ENCODE data around the gene TMSB4X.

TMSB4X gene

DNA sequence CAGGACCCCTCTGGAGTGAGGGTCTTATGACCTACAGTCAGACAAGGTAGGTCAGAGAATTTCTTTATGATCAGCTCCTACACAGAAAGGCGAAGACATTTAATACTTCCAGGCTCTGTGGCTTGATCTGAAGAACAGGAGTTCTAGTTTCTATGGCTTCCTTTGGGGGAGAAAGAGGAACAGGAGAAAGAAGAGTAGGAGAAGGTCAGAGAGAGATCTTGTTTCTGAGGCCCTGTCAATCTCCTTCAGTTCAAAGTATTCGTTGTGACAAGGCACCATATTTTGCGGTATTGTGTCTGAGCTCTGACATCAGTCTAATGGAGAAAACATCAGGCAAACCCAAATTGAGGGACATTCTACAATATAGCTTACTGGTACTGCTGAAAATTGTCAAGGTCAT, 16.7 kb downstream of the TMSB4X start:
- Histone ChIP-seq H3K4me1 (ENCODE audit: control insufficient read depth, low read length) (peaks cover 20% of the 10 kb centered on the region), H3K27me3 (ENCODE audit: control insufficient read depth, low read length) (no peaks in the 10 kb centered on the region), H3F3A (ENCODE audit: control insufficient read depth, insufficient read depth) (no peaks in the 10 kb centered on the region), H3K79me2 (ENCODE audit: control insufficient read depth, low read length) (no peaks in the 10 kb centered on the region), H3K27ac (ENCODE audit: low read depth, low read length) (no peak overlapping the region), H4K20me1 (ENCODE audit: control insufficient read depth, insufficient read depth, low read depth, low read length) (no peaks in the 10 kb centered on the region), H3K9me3 (ENCODE audit: control insufficient read depth, insufficient read depth, low read length) (no peaks in the 10 kb centered on the region), H3K4me3 (ENCODE audit: low read length) (no peak overlapping the region), H3K4me2 (ENCODE audit: low read length) (no peak overlapping the region), H3K9me2 (replicated peaks; ENCODE audit: control insufficient read depth, low read length) (no peaks in the 10 kb centered on the region), H3K36me3 (ENCODE audit: control insufficient read depth, low read length) (no peaks in the 10 kb centered on the region)
- TF ChIP-seq, protein P1, sequence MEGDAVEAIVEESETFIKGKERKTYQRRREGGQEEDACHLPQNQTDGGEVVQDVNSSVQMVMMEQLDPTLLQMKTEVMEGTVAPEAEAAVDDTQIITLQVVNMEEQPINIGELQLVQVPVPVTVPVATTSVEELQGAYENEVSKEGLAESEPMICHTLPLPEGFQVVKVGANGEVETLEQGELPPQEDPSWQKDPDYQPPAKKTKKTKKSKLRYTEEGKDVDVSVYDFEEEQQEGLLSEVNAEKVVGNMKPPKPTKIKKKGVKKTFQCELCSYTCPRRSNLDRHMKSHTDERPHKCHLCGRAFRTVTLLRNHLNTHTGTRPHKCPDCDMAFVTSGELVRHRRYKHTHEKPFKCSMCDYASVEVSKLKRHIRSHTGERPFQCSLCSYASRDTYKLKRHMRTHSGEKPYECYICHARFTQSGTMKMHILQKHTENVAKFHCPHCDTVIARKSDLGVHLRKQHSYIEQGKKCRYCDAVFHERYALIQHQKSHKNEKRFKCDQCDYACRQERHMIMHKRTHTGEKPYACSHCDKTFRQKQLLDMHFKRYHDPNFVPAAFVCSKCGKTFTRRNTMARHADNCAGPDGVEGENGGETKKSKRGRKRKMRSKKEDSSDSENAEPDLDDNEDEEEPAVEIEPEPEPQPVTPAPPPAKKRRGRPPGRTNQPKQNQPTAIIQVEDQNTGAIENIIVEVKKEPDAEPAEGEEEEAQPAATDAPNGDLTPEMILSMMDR (IDR thresholded peaks at IDR 0.05; ENCODE audit: low read depth, low read length, poor library complexity, severe bottlenecking) = no peak
- TF ChIP-seq EZH2phosphoT487 (IDR thresholded peaks at IDR 0.05; ENCODE audit: borderline replicate concordance, low read length) = no peak

DNA sequence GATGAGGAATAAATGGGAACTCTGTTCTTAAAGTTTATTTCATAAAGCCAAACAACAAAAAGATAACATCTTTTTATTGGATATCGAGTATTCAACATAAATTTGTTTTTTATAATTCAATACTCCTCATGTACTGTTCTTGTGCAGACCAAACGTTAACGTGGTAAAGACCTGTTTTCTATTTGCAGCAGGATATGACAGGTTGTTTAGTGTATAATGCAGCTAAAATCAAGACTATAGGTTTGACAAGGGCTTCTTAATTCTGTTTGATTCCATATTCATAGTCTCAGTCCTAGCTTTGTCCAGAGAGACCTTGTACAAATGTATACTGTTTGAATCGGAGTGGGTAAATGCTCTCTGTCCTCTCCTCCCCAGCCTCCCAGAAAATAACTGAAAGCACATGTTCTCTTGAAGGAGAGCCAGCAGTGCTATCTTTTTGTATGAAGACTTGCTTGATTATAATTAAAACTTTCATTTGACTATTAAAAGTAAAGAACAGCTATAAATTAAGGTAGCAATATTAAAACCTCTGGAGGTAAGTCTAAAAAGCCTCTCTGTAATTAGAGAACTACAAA, 17.7 kb downstream of the TMSB4X start:
- Histone ChIP-seq H4K20me1 (ENCODE audit: control insufficient read depth, insufficient read depth, low read depth, low read length) (no peaks in the 10 kb centered on the region), H3K4me3 (ENCODE audit: low read length) (no peak overlapping the region), H3K27me3 (ENCODE audit: control insufficient read depth, low read length) (no peaks in the 10 kb centered on the region), H3K27ac (ENCODE audit: low read depth, low read length) (no peak overlapping the region), H3K36me3 (ENCODE audit: control insufficient read depth, low read length) (no peaks in the 10 kb centered on the region), H3K9me3 (ENCODE audit: control insufficient read depth, insufficient read depth, low read length) (no peaks in the 10 kb centered on the region), H3F3A (ENCODE audit: control insufficient read depth, insufficient read depth) (no peaks in the 10 kb centered on the region), H3K4me2 (ENCODE audit: low read length) (no peak overlapping the region), H3K4me1 (ENCODE audit: control insufficient read depth, low read length) (peaks cover 29% of the 10 kb centered on the region), H3K79me2 (ENCODE audit: control insufficient read depth, low read length) (no peaks in the 10 kb centered on the region), H3K9me2 (replicated peaks; ENCODE audit: control insufficient read depth, low read length) (no peaks in the 10 kb centered on the region)
- TF ChIP-seq EZH2phosphoT487 (IDR thresholded peaks at IDR 0.05; ENCODE audit: borderline replicate concordance, low read length) = no peak
- TF ChIP-seq, protein P1 (IDR thresholded peaks at IDR 0.05; ENCODE audit: low read depth, low read length, poor library complexity, severe bottlenecking) = no peak

- H3K4me2 ChIP-seq (ENCODE audit: low read length) = no peak overlapping the region
- no peak overlapping the region for H3K27ac ChIP-seq (ENCODE audit: low read depth, low read length)
- no peaks in the 10 kb centered on the region for H3F3A ChIP-seq (ENCODE audit: control insufficient read depth, insufficient read depth)
- no peaks in the 10 kb centered on the region for H4K20me1 ChIP-seq (ENCODE audit: control insufficient read depth, insufficient read depth, low read depth, low read length)
- no peak overlapping the region for H3K4me3 ChIP-seq (ENCODE audit: low read length)
- H3K79me2 ChIP-seq (ENCODE audit: control insufficient read depth, low read length) = no peaks in the 10 kb centered on the region
- TF ChIP-seq, protein P1 (IDR thresholded peaks at IDR 0.05; ENCODE audit: low read depth, low read length, poor library complexity, severe bottlenecking) = no peak
- TF ChIP-seq EZH2phosphoT487 (IDR thresholded peaks at IDR 0.05; ENCODE audit: borderline replicate concordance, low read length) = no peak
- no peaks in the 10 kb centered on the region for H3K9me3 ChIP-seq (ENCODE audit: control insufficient read depth, insufficient read depth, low read length)
- no peaks in the 10 kb centered on the region for H3K27me3 ChIP-seq (ENCODE audit: control insufficient read depth, low read length)
- peaks cover 41% of the 10 kb centered on the region for H3K4me1 ChIP-seq (ENCODE audit: control insufficient read depth, low read length)
- no peaks in the 10 kb centered on the region for H3K36me3 ChIP-seq (ENCODE audit: control insufficient read depth, low read length)
- H3K9me2 ChIP-seq (replicated peaks; ENCODE audit: control insufficient read depth, low read length) = no peaks in the 10 kb centered on the region
Measured at GRCh38 chrX:12993826-12994225, 18.9 kb downstream of the TMSB4X start.
